Activated B cell treated with CpG ODN at 0.5 μM for 24 hours (primary cell): ENCODE data around the gene MYO18B. TPM values are rescaled to one million over a fixed set of nuclear protein-coding genes. Genes with fewer than 3 reads are reported as not detected.

Experiments used
- ATAC-seq: fragments of 200-7000 bp; cut with Tn5 transposase; one replicate; pipeline ENCODE4 v1.10.0; 2021; ENCODE audit warnings: low read depth, mild to moderate bottlenecking, moderate library complexity
- CTCF ChIA-PET: fragments of 350-600 bp; sonication (Branson Sonifier 250); formaldehyde crosslinking; loops from one replicate; lab custom pipeline; 2021; ENCODE audit warnings: antibody characterized with exemption; lab: Charles Lee
- POLR2A ChIA-PET: fragments of 350-600 bp; sonication (Branson Sonifier 250); formaldehyde crosslinking; loops from one replicate; lab custom pipeline; 2021; ENCODE audit warnings: antibody characterized with exemption; lab: Charles Lee
- DNase-seq: peaks from one replicate; pipeline ENCODE4 v3.0.0; 2022
- H3K27ac Mint-ChIP-seq: one replicate; pipeline ENCODE4 v1.8.0; 2020; ENCODE audit warnings: mixed read lengths
- H3K27me3 Mint-ChIP-seq: one replicate; pipeline ENCODE4 v1.8.0; 2021; ENCODE audit warnings: mixed read lengths
- H3K36me3 Mint-ChIP-seq: one replicate; pipeline ENCODE4 v1.8.0; 2021; ENCODE audit warnings: low read depth, mixed read lengths
- H3K4me1 Mint-ChIP-seq: one replicate; pipeline ENCODE4 v1.8.0; 2021; ENCODE audit warnings: mixed read lengths
- H3K4me3 Mint-ChIP-seq: one replicate; pipeline ENCODE4 v1.8.0; 2020; ENCODE audit warnings: mild to moderate bottlenecking, mixed read lengths
- H3K9me3 Mint-ChIP-seq: one replicate; pipeline ENCODE4 v1.8.0; 2020; ENCODE audit warnings: mixed read lengths
- intact Hi-C: fragments of 100-400 bp; cut with micrococcal nuclease; formaldehyde crosslinking; loops from one replicate; pipeline ENCODE4 v1.15.1; 2024
- total RNA-seq: library from RNA; stranded (reverse); gene quantifications from 2 replicates; pipeline ENCODE4 v1.2.3, GENCODE V29; 2022
- TF ChIP-seq, protein P1 (sequence below): fragments of 200-600 bp; IDR thresholded peaks from one replicate; pipeline ENCODE4 v1.8.0; 2022; ENCODE audit warnings: antibody characterized with exemption, mild to moderate bottlenecking

The MYO18B gene
- total RNA-seq, 1 donor from 2014 or later = 0.27 TPM

DNA sequence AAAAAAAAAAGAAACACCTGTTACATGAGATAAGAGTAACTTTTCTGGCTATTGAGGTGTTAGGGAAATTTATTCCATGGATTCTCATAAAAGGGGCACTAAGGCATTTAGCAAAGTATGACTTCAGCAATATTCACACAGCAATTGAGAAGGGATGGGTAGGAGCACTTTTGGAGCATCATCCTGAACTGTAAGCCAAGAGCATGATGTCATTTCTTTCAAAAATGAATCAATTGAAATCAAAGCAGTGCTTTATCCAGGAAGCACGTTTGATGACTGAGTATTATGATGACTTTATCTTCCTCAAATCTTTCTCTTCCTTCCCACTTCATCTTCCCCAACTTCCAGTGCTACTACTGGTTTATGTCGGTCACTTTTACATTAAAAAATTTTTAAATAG, 140.4 kb downstream of the MYO18B start:
- H3K4me3 Mint-ChIP-seq = no peak overlapping the region
- ATAC-seq (no peak), DNase-seq (no peak)
- H3K27me3 Mint-ChIP-seq = peaks cover 16% of the 10 kb centered on the region
- H3K9me3 Mint-ChIP-seq = no peaks in the 10 kb centered on the region
- CTCF ChIA-PET = no interaction called here
- no peaks in the 10 kb centered on the region for H3K4me1 Mint-ChIP-seq
- H3K27ac Mint-ChIP-seq = no peak overlapping the region
- TF ChIP-seq, protein P1, sequence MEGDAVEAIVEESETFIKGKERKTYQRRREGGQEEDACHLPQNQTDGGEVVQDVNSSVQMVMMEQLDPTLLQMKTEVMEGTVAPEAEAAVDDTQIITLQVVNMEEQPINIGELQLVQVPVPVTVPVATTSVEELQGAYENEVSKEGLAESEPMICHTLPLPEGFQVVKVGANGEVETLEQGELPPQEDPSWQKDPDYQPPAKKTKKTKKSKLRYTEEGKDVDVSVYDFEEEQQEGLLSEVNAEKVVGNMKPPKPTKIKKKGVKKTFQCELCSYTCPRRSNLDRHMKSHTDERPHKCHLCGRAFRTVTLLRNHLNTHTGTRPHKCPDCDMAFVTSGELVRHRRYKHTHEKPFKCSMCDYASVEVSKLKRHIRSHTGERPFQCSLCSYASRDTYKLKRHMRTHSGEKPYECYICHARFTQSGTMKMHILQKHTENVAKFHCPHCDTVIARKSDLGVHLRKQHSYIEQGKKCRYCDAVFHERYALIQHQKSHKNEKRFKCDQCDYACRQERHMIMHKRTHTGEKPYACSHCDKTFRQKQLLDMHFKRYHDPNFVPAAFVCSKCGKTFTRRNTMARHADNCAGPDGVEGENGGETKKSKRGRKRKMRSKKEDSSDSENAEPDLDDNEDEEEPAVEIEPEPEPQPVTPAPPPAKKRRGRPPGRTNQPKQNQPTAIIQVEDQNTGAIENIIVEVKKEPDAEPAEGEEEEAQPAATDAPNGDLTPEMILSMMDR = no peak
- intact Hi-C loops = no loop called here
- no peaks in the 10 kb centered on the region for H3K36me3 Mint-ChIP-seq
- POLR2A ChIA-PET = no interaction called here

DNA sequence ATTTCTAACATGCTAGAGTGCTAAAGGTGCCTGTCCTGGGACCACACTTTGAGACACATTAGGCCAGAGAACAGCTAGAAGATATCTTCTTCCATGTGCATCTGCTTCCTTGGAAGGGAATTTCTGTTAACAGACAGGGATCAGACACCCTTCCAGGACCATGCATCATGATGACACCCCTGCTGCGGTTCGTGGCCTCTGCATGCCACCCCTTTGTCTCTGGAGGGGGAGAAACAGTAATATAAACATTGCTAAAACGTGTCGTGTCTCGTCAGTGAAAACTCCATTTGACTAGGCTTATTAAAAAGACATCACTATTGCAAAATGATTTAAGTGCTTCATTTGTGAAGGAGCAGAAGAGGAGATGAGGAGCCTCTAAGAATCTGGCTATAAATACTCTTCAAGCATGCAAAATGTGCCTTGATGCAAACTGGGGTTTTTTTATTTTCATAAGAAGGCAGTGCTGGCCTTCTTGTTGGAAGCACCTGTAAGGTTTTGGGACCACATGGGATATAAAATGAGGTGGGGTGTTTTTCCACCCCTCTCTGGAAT, 141.6 kb downstream of the MYO18B start:
- POLR2A ChIA-PET = no interaction called here
- ATAC-seq = no peak
- Mint-ChIP-seq H3K27ac (no peak overlapping the region), H3K9me3 (no peaks in the 10 kb centered on the region), H3K4me1 (no peaks in the 10 kb centered on the region), H3K4me3 (no peak overlapping the region), H3K36me3 (no peaks in the 10 kb centered on the region), H3K27me3 (peaks cover 17% of the 10 kb centered on the region)
- intact Hi-C loops = no loop called here
- DNase-seq = no peak
- TF ChIP-seq, protein P1 = no peak
- CTCF ChIA-PET = no interaction called here

DNA sequence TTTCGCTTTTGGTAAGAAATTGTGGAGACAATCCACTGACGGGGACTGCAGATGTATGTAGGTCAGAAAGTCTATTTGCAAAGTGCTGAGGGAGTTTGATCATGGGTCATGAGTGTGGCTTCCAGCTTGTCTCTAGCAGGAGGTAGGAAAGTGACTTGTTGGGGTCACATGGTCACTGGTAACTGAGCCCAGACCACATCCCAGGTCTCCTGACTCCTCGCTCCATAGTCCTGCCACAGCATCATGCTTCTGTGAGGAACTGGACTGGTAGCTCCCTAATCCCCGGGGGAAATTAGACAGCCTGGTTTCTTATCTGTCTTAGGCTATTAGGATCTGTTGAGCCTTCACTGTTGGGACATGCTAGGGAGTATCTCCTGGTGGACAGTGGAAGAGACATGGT, 142.1 kb downstream of the MYO18B start:
- no peaks in the 10 kb centered on the region for H3K4me1 Mint-ChIP-seq
- no peaks in the 10 kb centered on the region for H3K36me3 Mint-ChIP-seq
- peaks cover 20% of the 10 kb centered on the region for H3K27me3 Mint-ChIP-seq
- no peak for ATAC-seq
- H3K27ac Mint-ChIP-seq = no peak overlapping the region
- H3K9me3 Mint-ChIP-seq = no peaks in the 10 kb centered on the region
- ChIA-PET CTCF (no interaction called here), POLR2A (no interaction called here)
- DNase-seq = no peak
- intact Hi-C loops = no loop called here
- no peak overlapping the region for H3K4me3 Mint-ChIP-seq
- TF ChIP-seq, protein P1 = no peak

DNA sequence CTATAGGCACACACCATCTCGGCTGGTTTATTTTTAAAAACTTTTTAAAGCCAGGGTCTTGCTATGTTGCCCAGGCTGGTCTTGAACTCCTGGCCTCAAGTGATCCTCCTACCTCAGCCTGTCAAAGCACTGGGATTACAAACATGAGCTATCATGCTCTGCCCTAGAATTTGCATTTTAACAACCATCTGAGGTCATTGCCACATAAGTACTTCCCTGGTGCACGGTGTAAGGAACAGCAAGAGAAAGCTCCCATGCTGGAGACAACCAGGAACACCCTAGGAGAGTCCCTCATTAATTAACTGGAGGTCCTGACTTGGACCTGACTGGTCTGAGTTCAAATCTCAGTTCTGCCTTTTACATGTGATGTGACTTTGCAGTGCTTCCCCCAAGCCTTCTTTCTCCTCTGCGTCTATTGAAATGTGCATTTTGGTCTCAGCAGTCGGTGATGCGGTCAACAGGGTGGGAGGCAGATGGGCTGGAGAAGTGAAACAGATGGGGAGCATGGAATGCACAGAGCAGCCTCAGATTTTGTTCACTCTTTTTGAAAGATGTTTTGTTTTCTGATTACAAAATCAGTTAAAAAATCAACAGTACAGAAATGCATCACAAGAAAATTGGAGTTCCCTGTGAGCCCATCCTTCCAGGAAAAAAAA, 146.5 kb downstream of the MYO18B start:
- TF ChIP-seq, protein P1 = no peak
- Mint-ChIP-seq H3K36me3 (no peaks in the 10 kb centered on the region), H3K27ac (no peak overlapping the region), H3K4me3 (no peak overlapping the region), H3K27me3 (peaks cover 14% of the 10 kb centered on the region), H3K9me3 (no peaks in the 10 kb centered on the region), H3K4me1 (no peaks in the 10 kb centered on the region)
- intact Hi-C loops = no loop called here
- CTCF ChIA-PET = no interaction called here
- POLR2A ChIA-PET = no interaction called here
- no peak for ATAC-seq
- no peak for DNase-seq

DNA sequence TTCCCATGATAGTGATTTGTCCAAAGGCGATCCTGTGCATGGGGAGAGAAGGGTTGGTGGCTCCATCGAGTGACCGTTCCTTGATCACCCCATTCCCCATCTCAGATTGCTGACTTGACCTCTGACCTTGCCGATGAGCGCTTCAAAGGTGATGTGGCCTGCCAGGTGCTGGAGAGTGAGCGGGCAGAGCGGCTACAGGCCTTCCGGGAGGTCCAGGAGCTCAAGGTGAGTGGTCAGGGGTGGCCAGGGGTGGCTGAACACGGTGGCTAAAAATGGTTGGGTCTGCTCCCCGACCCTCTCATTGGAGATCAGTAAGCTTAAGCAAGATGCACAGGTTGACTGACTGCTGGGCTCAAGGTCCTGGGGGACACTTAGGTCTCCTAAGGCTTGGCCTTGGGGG, 148.7 kb downstream of the MYO18B start:
- H3K27me3 Mint-ChIP-seq = peaks cover 14% of the 10 kb centered on the region
- intact Hi-C loops = no loop called here
- H3K4me1 Mint-ChIP-seq = no peaks in the 10 kb centered on the region
- no peaks in the 10 kb centered on the region for H3K36me3 Mint-ChIP-seq
- H3K4me3 Mint-ChIP-seq = no peak overlapping the region
- DNase-seq = no peak
- H3K9me3 Mint-ChIP-seq = no peaks in the 10 kb centered on the region
- TF ChIP-seq, protein P1 = no peak
- H3K27ac Mint-ChIP-seq = no peak overlapping the region
- no peak for ATAC-seq
- CTCF ChIA-PET = no interaction called here
- POLR2A ChIA-PET = no interaction called here
